Measurements from ENCODE around the gene RALGPS1.

The RALGPS1 gene

DNA sequence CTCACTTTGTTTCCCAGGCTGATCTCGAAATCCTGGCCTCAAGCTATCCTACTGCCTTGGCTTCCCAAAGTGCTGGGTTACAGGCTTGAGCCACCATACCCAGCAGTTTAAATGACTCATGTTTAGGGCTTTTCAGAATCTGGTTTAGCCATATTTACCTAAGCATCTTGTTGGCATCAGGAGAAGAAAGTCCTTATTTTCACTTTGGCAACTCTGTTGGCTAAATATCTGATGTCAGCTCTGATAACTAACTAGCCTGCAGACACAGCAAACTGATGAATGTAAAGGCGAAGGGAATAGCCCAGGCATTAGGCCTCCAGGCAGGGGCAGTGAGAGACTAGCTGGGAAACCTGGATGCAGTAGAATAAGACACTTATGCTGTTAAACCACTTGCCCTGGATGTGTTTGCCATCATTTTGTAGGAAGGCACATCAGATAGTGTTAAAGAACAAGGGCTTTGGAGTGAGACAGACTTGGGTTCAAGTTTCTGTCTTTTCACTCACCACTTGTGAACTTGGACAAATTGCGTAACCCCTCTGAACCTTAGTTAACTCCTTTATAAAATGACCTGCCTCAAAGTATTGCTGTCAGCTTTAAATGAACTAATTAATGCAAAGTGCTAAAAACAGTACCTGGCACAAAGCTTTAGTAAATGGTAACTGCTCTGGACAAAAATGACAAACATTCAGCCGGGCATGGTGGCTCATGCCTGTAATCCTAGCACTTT is 315.3 kb downstream of the RALGPS1 start:
- in situ Hi-C loops (cut with HindIII; ENCODE audit: low sequenced_read_pairs): loop anchor here (5.0 kb wide), 1 partner anchor 177 kb away; no protein-coding TSS in a partner anchor

DNA sequence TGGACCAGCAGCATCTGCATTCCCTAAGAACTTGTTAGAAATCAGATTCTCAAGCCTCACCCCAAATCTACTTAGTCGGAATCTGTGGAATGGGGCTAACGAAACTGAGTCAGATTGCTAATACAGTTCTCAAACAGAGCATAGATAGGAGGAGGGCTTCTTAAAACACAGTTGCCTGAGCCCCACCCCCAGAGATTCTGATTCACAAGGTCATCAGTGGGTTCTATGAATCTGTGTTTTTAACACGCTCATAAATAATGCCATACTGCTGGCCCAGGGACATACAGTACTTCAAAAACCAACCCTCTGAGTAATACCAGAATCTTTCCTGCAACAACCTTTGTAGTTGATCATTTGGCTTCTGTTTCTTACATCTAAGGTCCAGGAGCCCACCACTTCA is 317.1 kb downstream of the RALGPS1 start:
- in situ Hi-C loops (cut with HindIII; ENCODE audit: low sequenced_read_pairs): loop anchor here (5.0 kb wide), 1 partner anchor 176 kb away; no protein-coding TSS in a partner anchor

DNA sequence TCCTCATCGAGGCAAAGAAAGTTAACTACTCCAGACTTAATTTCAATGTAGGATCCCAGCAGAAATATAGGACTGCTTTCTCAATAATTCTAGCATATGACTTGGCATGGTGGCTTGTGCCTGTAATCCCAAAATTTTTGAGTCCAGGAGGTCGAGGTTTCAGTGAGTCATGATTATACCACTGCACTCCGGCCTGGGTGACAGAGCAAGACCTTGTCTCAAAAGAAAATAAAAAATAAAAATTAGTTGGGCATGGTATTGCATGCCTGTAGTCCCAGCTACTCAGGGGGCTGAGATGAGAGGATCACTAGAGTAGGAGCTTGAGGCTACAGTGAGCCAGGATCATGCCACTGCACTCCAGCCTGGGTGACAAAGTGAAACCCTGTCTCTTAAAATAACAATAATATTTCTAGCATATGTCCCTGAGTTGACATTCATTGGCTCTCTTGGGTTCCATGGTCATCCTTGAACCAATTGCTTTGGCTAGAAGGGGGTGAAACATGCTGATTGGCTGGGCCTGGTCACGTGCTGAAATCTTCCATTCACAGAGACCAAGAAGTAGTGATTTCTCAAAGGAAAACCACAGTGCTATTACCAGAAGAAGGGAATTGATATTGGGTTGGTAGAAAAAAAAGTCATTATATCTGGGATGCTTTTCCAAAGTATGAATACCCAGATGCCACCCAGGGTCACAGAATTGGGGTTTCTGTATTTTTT is 318.4 kb downstream of the RALGPS1 start:
- in situ Hi-C loops (cut with HindIII; ENCODE audit: low sequenced_read_pairs): loop anchor here (5.0 kb wide), 1 partner anchor 174 kb away; no protein-coding TSS in a partner anchor

DNA sequence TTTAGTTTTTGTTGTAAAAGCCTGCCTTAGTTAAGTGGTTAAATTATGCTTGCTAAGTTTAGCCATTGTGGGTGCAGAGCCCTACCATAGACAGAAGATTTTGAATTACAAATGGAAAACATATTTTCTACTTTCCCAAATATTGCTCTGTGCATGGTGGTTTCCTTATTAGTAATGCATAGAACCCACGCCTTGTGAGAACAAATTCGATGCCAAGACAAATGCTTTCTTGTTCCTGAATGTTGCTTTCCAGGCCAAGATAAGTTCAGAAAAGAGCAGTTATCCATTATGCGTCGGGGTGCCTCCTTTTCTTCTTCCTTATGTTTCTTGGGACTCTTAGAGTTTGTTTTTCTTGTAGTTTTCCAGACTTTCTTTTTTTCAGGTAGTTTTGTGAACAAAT is 319.0 kb downstream of the RALGPS1 start:
- in situ Hi-C loops (cut with HindIII; ENCODE audit: low sequenced_read_pairs): loop anchor here (5.0 kb wide), 1 partner anchor 174 kb away; no protein-coding TSS in a partner anchor

DNA sequence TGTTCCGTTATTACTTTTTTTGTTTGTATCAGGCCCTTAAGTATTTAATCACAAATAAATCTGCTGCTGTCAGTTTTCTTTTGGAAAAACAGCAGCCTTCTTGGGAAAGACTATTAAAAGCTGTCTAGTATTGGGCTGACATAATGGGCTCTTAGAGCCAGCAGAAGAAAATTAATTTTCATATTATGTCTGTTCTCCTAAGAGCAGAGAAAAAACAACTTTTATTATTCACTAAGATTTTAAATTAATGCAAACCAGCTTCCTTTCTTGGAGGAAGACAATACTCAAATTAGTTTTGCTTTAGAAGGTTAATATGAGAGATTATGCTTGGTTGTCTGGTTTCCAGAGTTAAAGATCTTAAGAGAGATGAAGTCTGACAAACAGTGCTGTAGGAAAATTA is 319.4 kb downstream of the RALGPS1 start:
- in situ Hi-C loops (cut with HindIII; ENCODE audit: low sequenced_read_pairs): loop anchor here (5.0 kb wide), 1 partner anchor 173 kb away; no protein-coding TSS in a partner anchor

DNA sequence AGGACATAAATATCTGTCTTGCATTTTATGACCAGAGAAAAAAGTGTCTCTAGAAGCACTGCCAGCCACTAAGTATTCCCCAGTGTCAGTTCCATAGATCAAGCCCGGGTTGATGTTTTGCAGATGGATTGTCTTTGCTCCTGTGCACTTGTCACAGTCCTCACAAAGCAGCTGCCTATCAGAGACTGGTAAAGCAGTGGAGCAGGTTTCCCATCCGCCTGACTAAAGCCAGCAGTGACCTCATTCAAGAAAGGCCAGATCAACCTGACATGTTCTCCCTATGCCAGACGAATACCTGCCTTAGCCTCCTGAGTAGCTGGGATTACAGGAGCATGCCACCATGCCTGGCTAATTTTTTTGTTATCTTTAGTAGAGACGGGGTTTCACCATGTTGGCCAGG is 323.2 kb downstream of the RALGPS1 start:
- in situ Hi-C loops (cut with HindIII; ENCODE audit: low sequenced_read_pairs): no loop called here

DNA sequence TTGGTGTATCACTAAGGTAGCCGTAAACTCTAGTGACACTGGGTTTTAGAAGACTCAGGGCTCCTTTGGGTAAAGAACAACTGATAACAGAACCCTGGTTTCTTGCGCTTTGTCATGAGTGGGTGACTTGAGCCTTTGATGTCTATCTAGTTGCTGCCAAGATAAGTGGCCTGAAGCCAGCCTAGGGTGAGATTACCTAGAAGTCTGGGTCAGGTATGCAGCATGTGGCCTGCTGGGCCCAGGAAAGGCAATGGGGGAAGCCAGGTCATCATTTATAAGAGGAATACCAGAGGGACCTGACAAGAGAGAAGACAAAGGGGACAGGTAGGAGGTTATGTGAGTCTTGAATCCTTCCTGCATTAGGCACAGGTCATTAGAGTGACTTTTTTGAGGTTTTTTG is 326.8 kb downstream of the RALGPS1 start:
- in situ Hi-C loops (cut with HindIII; ENCODE audit: low sequenced_read_pairs): no loop called here

DNA sequence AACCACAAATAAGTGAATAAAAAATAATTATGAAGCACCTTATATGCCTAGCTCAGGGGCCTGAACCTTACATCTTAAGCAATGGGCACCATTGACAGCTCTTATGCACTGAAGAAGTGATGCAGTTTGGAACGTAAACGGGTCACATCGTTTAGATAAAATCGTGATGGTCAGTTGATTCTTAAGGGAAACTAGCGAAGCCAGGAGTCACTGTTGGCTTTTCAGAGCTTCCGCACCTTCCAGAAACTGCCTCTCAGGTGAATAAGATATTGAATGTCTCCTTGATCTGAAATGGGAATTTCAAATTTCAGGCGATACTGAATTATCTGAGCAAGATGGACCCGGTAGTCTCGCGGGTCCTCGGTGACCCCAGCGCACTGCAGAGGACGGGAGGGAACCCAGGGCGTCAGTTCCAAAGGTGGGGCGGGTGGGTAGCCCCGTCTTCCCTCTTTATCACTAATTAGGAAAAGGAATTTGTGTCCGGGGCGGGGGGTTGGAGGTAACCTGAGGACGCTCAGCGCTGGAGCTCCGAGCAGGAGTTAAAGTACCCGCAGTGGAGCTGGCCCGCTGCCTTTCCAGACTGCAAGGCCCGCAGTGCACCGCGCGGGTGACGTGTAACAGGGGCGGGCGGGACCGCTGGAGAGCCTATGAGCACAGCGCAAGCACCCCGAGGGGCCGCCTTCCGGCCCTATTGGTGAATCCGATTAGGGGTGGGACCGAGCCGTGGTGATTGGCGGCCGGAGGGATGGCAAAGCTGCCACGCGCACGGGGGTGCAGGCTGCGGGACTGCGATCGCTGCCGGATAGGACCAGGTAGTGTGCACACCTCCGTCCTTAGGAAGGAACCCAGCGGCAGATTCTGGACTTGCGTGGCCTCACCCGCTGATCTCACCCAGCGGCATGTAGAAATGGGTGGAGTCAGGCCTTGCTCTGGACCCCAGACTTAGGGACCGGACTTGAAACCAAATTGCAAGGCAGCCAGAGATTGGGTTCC is 330.3 kb downstream of the RALGPS1 start:
- in situ Hi-C loops (cut with HindIII; ENCODE audit: low sequenced_read_pairs): no loop called here

DNA sequence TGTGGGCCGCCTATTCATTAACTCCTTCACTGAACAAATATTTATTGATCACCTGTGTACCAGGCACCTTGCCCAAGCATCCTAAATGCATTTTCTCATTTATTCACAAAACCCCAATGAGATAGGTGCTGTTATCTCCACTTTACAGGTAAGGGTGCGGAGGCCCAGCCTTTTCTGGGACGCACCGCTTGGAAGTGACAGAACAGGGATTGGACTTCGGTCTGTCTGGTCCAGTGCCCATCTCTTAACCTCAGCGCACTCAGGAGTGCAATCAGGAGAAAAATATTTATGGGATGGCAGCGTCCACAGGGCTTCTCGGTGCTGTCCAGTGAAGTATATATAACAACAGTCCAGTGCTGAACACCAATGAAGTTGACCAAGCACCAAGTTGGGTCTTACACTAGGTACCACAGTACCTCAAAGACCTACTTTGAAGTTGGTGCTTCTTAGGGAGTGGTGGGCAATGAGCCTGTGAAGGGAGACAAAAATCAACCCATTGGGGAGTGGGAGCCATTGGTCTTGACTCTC is 331.1 kb downstream of the RALGPS1 start:
- in situ Hi-C loops (cut with HindIII; ENCODE audit: low sequenced_read_pairs): no loop called here

DNA sequence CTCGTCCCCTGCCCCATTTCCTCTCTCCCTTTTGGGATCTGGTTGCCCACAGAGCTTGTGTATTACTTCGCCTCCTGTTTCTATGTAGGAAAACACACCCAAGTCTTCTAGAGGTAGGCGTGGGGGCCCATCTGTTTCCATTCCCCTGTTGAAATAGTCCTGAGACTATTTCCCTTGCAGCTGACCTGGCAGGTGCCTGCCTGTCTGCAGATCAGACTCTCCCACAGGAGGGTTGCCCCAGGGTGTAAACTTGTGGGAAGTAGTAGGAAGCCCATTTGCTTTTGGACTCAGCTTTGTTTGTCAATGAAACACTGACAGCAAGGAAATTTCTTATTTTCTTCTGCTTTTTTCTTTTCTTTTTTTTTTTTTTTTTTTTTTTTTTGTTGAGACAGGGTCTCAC is 333.7 kb downstream of the RALGPS1 start:
- in situ Hi-C loops (cut with HindIII; ENCODE audit: low sequenced_read_pairs): no loop called here

DNA sequence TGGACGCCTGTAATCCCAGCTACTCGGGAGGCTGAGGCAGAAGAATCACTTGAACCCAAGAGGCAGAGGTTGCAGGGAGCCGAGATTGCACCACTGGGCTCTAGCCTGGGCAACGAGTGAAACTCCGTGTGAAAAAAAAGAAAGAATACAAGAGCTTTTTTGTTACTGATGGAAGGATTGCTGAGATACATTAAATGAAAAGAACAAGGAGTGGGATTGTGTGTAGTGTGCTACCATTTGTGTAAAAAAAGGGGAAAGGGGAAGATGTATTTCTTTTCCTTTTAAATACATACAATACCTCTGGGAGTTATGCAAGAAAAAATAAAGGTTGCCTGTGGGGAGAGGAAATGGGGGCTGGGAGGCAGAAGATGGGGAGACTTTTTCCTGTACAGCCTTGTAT is 335.3 kb downstream of the RALGPS1 start:
- in situ Hi-C loops (cut with HindIII; ENCODE audit: low sequenced_read_pairs): loop anchor here (5.0 kb wide), 1 partner anchor 97 kb away; no protein-coding TSS in a partner anchor

DNA sequence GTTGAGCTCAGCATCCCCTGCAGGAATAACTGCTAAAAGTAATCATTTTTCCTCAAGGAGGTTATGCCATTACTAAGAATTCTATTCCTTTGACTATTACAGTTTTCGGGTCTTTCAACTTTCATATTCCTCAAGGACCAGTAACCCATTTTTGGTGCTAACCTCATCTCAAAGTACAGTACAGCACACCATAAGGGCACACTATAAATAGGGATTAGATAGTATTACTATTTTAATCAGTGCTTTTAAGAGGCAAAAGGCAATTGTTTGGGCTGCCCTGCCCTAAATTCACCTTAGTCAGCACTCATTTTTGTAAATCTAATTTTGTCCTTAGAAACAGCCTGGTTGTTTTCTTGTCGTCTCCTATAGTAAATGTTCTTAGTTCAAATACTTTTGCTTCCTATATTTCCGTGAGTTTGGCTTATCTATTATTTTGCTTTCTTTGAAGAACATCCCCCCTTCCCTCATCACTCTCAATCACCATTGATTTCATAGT is 336.4 kb downstream of the RALGPS1 start:
- in situ Hi-C loops (cut with HindIII; ENCODE audit: low sequenced_read_pairs): loop anchor here (5.0 kb wide), 1 partner anchor 96 kb away; no protein-coding TSS in a partner anchor

DNA sequence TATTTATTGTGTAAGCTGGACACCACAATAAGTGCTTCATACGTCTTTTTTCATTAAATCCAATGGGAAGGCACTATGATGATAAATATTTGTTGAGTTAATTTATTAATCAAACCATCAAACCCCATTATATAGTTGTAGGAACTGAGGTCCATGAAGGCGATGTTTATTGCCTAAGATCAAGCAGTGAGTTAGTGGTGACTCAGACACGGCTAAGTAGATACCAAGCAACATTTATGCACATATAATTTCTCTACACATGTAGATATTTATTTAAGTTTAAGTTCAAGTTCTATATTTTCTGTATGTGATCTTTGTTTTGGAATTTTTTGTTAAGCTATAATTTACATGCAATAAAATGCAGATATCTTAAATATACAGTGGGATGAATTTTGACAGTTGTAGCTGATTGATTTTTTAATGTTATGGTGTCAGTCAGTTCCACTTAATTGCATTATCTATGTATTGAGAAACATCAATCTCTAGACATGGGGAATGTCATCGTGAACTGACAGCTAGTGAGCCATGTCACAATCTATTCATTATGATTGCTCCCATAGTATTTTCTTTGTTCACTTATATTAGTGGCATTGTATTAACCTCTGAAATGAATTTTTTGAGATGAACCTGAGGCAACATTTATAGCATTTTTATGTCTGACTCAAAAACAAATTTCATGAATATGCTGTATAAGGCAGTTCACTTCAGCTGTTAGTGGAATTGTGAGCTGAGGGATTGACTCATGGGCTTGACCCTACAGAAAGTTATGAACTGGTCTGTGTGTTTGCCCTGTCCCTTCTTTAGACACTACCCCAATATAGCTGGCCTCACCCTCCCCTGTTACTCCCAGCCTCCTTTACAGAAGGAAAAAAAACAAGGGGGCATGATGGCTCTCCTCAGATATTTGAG is 338.1 kb downstream of the RALGPS1 start:
- in situ Hi-C loops (cut with HindIII; ENCODE audit: low sequenced_read_pairs): loop anchor here (5.0 kb wide), 1 partner anchor 95 kb away; no protein-coding TSS in a partner anchor

DNA sequence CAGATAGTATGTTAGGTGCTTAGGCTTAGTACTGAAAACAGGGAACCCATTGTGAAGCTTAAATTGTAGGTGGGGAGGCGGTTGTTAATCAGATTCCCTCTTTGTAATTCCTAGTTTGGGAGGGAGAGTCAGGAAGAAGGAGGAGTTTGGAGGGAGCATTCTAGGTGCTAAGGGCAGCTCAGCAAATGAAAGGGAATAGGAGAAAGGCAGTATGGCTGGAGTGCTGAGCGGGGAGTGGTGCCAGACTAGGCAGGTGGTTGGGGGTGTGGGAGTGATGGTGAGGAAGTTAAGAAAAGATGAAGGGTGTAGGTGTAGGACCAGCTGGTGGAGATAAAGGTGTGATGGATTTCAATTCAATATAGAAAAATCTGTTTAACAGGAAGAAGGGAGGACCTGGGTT is 338.9 kb downstream of the RALGPS1 start:
- in situ Hi-C loops (cut with HindIII; ENCODE audit: low sequenced_read_pairs): loop anchor here (5.0 kb wide), 1 partner anchor 94 kb away; no protein-coding TSS in a partner anchor

DNA sequence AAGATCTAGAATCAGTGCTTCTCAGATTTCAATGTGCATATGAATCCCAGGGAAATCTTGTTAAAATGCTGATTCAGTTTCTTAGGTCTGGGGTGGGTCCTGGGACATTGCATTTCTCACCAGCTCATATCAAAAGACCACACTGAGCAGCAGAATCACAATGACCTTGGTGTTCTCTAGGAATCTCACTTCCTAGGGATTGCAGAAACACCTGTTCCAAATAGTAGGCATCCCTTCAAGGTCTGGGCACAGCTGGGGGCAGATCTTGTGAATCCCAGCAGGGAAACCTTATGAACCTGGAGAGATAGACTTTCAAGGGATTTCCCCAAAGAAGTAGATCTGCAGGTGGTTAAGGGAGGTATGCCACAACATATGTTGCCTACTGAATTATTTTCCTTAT is 341.1 kb downstream of the RALGPS1 start:
- in situ Hi-C loops (cut with HindIII; ENCODE audit: low sequenced_read_pairs): no loop called here

DNA sequence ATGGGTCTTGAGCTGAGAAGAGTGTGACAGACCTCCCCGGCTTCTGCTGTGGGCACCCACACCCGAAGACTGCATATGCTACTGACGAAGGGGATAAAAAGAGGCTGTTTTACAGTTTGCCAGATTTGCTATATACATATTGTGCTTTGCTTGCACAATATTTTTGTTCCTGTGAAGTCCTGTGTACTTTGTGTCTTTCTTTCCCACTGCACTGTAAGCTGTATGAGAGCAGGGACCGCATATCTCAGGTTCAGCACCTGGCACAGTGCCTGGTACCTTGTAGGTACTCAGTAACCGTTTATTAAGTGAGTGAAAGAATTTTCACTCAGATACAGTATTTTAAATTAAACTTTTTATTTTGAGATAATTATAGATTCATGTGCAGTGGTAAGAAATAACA is 341.7 kb downstream of the RALGPS1 start:
- in situ Hi-C loops (cut with HindIII; ENCODE audit: low sequenced_read_pairs): no loop called here

DNA sequence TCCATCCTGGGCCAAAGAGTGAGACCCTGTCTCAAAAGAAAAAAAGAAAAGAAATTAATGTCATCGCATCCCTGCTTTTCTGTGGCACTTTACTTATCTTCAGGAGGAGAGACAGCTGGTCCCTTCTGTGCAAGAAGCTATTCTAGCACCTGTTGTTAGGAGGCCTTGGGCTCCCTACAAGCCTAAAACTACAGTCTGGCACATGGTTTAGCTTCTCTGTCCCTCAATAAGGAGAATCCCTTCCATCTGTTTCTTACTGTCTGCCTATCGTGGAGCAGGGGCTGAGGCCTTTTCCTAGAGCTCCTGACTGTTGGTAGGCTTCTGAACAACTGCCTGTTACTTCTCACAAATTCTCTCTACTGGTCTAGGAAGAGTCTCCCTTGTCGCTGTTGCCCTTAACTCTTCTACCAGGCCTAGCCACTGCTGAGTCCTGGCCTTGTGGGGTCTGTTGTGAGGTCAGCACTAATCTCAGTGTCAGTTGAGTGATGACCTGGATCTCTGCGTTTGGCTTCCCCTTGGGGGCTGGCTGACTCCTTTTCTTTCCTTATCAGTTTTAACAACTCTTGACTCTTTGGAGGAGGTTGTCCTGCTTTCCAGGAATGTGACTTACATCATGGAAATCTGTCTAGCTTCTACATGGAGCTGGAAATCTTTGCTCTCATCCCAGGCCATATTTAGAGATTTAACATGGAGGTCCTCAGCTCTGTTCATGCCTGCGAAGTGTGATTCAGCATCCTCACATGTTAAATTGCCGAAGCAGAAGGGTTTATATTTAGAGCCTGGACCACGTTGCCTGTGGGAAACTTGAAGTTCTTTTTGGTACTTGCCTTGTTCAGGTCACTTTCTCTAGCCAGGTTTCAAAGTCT is 344.3 kb downstream of the RALGPS1 start:
- in situ Hi-C loops (cut with HindIII; ENCODE audit: low sequenced_read_pairs): no loop called here

DNA sequence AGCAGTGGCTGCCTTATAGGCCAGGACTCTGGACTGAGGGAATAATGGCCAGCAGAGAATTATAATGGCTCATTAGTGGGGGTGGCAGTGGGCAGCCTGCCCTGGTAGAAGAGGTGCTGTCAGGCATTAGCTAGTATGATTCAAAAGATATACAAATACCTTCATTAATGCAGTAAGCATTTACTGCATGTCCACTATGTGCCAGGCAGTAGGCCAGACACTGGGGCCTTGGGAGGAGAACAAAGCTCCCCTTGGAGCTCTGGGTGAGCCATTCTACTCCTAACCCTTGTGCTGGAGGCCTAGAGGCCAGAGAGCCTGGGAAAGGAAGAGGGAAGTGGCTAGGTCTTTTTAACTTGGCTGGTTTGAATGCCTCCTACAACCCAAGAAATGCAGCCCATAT is 348.0 kb downstream of the RALGPS1 start:
- in situ Hi-C loops (cut with HindIII; ENCODE audit: low sequenced_read_pairs): no loop called here
